HEK293 (cell line): Measurements from ENCODE around the gene FAM120C.

Source experiments
- IKZF3 ChIP-seq: fragments of 450-650 bp; IDR thresholded peaks from 2 replicates; pipeline ENCODE4 v1.5.0; 2018; ENCODE audit warnings: missing biosample characterization, mild to moderate bottlenecking, missing genetic modification characterization, moderate library complexity
- TCF7L2 ChIP-seq: IDR thresholded peaks from 2 replicates; pipeline ENCODE4 v1.6.1; 2011; ENCODE audit warnings: low read depth, mild to moderate bottlenecking, inconsistent platforms, low read length, moderate library complexity, borderline replicate concordance
- TRIM28 ChIP-seq: IDR thresholded peaks from 2 replicates; pipeline ENCODE4 v1.6.1; 2011; ENCODE audit warnings: low read length, control low read depth, borderline replicate concordance
- ZFP37 ChIP-seq: fragments of 450-650 bp; formaldehyde crosslinking; IDR thresholded peaks from 2 replicates; pipeline ENCODE4 v1.5.1; 2016; ENCODE audit warnings: missing biosample characterization, missing genetic modification characterization
- ZNF133 ChIP-seq: fragments of 450-650 bp; formaldehyde crosslinking; IDR thresholded peaks from 2 replicates; pipeline ENCODE4 v1.5.1; 2016; ENCODE audit warnings: missing biosample characterization, missing genetic modification characterization
- ZNF341 ChIP-seq: fragments of 450-650 bp; formaldehyde crosslinking; IDR thresholded peaks from 2 replicates; pipeline ENCODE4; 2016; ENCODE audit warnings: low read depth, missing biosample characterization, missing genetic modification characterization
- ZNF391 ChIP-seq: fragments of 450-650 bp; formaldehyde crosslinking; IDR thresholded peaks from 2 replicates; pipeline ENCODE4 v1.5.1; 2016; ENCODE audit warnings: low read depth, missing biosample characterization, missing genetic modification characterization, borderline replicate concordance
- ZNF529 ChIP-seq: fragments of 450-650 bp; formaldehyde crosslinking; IDR thresholded peaks from 2 replicates; pipeline ENCODE4 v1.5.1; 2017; ENCODE audit warnings: missing genetic modification characterization, missing biosample characterization; ENCODE audit not compliant: insufficient replicate concordance
- ZNF585B ChIP-seq: fragments of 450-650 bp; formaldehyde crosslinking; IDR thresholded peaks from 2 replicates; pipeline ENCODE4 v1.5.1; 2016; ENCODE audit warnings: missing biosample characterization, missing genetic modification characterization
- ZNF677 ChIP-seq: fragments of 450-650 bp; IDR thresholded peaks from 2 replicates; pipeline ENCODE4 v1.5.0; 2018; ENCODE audit warnings: missing biosample characterization, mild to moderate bottlenecking, missing genetic modification characterization, moderate library complexity
- ZSCAN30 ChIP-seq: fragments of 450-650 bp; IDR thresholded peaks from 2 replicates; pipeline ENCODE4 v1.5.1; 2018; ENCODE audit warnings: missing biosample characterization, mild to moderate bottlenecking, missing genetic modification characterization, moderate library complexity
- TF ChIP-seq, protein P1 (sequence below): fragments of 450-650 bp; formaldehyde crosslinking; IDR thresholded peaks from 2 replicates; pipeline ENCODE4 v1.5.1; 2016; ENCODE audit warnings: missing biosample characterization, missing genetic modification characterization
- TF ChIP-seq, protein P2 (sequence below): fragments of 450-650 bp; formaldehyde crosslinking; IDR thresholded peaks from 2 replicates; pipeline ENCODE4 v1.5.1; 2016; ENCODE audit warnings: missing biosample characterization, missing genetic modification characterization
- TF ChIP-seq, protein P3 (sequence below): fragments of 450-650 bp; formaldehyde crosslinking; IDR thresholded peaks from 2 replicates; pipeline ENCODE4 v1.5.1; 2017; ENCODE audit warnings: missing biosample characterization, missing genetic modification characterization

DNA sequence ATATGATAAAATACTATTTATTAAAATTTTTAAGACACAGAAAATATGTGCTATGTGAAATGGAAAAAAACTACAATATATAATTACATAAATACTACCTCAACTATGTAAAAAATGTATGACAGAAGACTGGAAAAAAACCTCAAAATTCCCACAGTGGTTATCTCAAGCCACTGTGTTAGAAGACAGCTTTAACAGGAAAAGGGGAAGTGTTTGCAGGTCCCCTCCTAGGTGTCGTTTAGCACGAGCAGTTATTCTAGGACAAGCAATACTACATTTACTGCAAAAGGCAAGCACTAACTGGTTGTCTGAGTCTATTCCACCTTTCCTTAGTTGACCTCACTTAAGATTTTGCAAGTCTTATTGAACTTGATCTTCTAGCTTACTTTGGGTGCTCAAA lies 93.9 kb downstream of the FAM120C start:
- TF ChIP-seq ZFP37 (tag by site-specific recombination) (no peak), ZNF133 (tag by site-specific recombination) (no peak), ZNF391 (tag by site-specific recombination) (no peak), ZNF341 (tag by site-specific recombination) (no peak), ZSCAN30 (tag by site-specific recombination) (no peak), ZNF677 (no peak), TCF7L2 (no peak), ZNF585B (no peak), IKZF3 (tag by site-specific recombination) (no peak), ZNF529 (tag by site-specific recombination) (no peak), TRIM28 (no peak)
- TF ChIP-seq, protein P1, sequence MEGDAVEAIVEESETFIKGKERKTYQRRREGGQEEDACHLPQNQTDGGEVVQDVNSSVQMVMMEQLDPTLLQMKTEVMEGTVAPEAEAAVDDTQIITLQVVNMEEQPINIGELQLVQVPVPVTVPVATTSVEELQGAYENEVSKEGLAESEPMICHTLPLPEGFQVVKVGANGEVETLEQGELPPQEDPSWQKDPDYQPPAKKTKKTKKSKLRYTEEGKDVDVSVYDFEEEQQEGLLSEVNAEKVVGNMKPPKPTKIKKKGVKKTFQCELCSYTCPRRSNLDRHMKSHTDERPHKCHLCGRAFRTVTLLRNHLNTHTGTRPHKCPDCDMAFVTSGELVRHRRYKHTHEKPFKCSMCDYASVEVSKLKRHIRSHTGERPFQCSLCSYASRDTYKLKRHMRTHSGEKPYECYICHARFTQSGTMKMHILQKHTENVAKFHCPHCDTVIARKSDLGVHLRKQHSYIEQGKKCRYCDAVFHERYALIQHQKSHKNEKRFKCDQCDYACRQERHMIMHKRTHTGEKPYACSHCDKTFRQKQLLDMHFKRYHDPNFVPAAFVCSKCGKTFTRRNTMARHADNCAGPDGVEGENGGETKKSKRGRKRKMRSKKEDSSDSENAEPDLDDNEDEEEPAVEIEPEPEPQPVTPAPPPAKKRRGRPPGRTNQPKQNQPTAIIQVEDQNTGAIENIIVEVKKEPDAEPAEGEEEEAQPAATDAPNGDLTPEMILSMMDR (tag by site-specific recombination), result no peak
- TF ChIP-seq, protein P2, sequence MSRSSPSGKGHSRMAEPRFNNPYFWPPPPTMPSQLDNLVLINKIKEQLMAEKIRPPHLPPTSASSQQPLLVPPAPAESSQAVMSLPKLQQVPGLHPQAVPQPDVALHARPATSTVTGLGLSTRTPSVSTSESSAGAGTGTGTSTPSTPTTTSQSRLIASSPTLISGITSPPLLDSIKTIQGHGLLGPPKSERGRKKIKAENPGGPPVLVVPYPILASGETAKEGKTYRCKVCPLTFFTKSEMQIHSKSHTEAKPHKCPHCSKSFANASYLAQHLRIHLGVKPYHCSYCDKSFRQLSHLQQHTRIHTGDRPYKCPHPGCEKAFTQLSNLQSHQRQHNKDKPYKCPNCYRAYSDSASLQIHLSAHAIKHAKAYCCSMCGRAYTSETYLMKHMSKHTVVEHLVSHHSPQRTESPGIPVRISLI (tag by site-specific recombination), result no peak
- TF ChIP-seq, protein P3, sequence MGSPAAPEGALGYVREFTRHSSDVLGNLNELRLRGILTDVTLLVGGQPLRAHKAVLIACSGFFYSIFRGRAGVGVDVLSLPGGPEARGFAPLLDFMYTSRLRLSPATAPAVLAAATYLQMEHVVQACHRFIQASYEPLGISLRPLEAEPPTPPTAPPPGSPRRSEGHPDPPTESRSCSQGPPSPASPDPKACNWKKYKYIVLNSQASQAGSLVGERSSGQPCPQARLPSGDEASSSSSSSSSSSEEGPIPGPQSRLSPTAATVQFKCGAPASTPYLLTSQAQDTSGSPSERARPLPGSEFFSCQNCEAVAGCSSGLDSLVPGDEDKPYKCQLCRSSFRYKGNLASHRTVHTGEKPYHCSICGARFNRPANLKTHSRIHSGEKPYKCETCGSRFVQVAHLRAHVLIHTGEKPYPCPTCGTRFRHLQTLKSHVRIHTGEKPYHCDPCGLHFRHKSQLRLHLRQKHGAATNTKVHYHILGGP (tag by site-specific recombination), result no peak
